Body of pancreas (tissue), 4 donors: ENCODE results near the gene EBLN2. TPM values are rescaled to one million over a fixed set of nuclear protein-coding genes. Genes with fewer than 3 reads are reported as not detected.

Experiments used
- ATAC-seq: fragments of 150-250 bp; one replicate; pipeline ENCODE4 v1.9.1; 2016
- DNase-seq, 4 donors: peaks; one replicate each; pipeline ENCODE4 v3.0.0-alpha.2; 2019
- H3K27ac ChIP-seq, 4 donors: fragments of 200-600 bp; sonication (generic); 1 replicate in 3 of 4; 2 replicates in 1 of 4; pipeline versions ENCODE4 v1.5.1 to v1.6.1; 2016 to 2019; ENCODE audit warnings: mild to moderate bottlenecking in 1 of 4, mixed read lengths in 1 of 4, moderate library complexity in 1 of 4
- H3K27me3 ChIP-seq, 2 donors: fragments of 200-600 bp; sonication (generic); one replicate each; pipeline ENCODE4 v1.6.0; 2016; ENCODE audit warnings: mild to moderate bottlenecking in 1 of 2
- H3K36me3 ChIP-seq, 2 donors: fragments of 200-600 bp; sonication (generic); replicated peaks in 1 of 2; 2 replicates each; pipeline ENCODE4 v1.5.1; 2016; ENCODE audit warnings: low read depth in 2 of 2; ENCODE audit not compliant: insufficient read depth in 1 of 2
- H3K4me1 ChIP-seq: fragments of 200-600 bp; sonication (generic); one replicate; pipeline ENCODE4 v1.6.0; 2016
- H3K4me3 ChIP-seq, 2 donors: fragments of 200-600 bp; sonication (generic); 1 replicate in 1 of 2; 2 replicates in 1 of 2; pipeline ENCODE4 v1.5.1; 2016 to 2019
- H3K9me3 ChIP-seq, 3 donors: fragments of 200-600 bp; sonication (generic); 1 replicate in 2 of 3; 2 replicates in 1 of 3; pipeline ENCODE4 v1.5.1; 2016
- POLR2A ChIP-seq, 3 donors: fragments of 450-650 bp; IDR thresholded peaks; one replicate each; pipeline ENCODE4 v1.6.1; 2016; ENCODE audit warnings: antibody characterized with exemption in 3 of 3, mild to moderate bottlenecking in 2 of 3
- WGBS, 2 donors: methylation state at CpG; one replicate each; pipeline ENCODE4 v1.1.5; 2017; 5-methylcytosine and 5-hydroxymethylcytosine counted together
- intact Hi-C: fragments of 100-400 bp; cut with DNase I; formaldehyde crosslinking; loops from one replicate; pipeline ENCODE4 v1.15.1; 2023
- total RNA-seq, 2 donors: library from RNA; depleted of rRNA; stranded (reverse); fragments of >200 nt; gene quantifications; one replicate each; pipeline ENCODE4 v1.1.0, GENCODE V29; 2016
- TF ChIP-seq, protein P1 (sequence below), 7 experiments: fragments of 450-650 bp in 4 of 7; fragments of 200-600 bp in 3 of 7; sonication (generic) in 3 of 7; IDR thresholded peaks; one replicate each; pipeline ENCODE4 v1.5.1; 2016 to 2019; ENCODE audit warnings: antibody characterized with exemption in 7 of 7

Gene EBLN2
- total RNA-seq, 2 donors from 2014 or later = 6.7 to 11.5 TPM

DNA sequence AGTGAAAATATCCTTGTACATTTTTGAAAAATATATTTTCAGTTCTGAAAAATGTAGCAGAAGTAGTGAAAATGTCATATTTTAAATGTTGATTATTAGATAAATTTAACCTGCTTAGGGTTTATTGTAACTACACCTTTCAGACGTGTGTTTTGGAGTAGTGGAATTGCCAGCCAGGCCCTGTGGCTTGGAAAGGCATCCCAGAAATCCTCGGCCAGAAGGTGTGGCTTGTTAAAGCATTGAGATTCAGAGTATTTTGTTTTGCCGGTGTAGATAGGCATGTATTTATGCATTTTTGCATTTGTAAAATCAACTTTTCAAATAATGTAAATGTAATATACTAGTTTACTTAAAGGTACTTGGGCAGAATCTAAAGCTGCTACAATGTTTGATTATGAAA is 7.0 kb downstream of the EBLN2 start:
- no peaks in the 10 kb centered on the region for H3K4me1 ChIP-seq
- H3K27ac ChIP-seq = no peak overlapping the region
- TF ChIP-seq, protein P1, sequence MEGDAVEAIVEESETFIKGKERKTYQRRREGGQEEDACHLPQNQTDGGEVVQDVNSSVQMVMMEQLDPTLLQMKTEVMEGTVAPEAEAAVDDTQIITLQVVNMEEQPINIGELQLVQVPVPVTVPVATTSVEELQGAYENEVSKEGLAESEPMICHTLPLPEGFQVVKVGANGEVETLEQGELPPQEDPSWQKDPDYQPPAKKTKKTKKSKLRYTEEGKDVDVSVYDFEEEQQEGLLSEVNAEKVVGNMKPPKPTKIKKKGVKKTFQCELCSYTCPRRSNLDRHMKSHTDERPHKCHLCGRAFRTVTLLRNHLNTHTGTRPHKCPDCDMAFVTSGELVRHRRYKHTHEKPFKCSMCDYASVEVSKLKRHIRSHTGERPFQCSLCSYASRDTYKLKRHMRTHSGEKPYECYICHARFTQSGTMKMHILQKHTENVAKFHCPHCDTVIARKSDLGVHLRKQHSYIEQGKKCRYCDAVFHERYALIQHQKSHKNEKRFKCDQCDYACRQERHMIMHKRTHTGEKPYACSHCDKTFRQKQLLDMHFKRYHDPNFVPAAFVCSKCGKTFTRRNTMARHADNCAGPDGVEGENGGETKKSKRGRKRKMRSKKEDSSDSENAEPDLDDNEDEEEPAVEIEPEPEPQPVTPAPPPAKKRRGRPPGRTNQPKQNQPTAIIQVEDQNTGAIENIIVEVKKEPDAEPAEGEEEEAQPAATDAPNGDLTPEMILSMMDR (IDR thresholded peaks at IDR 0.05) = no peak
- TF ChIP-seq POLR2A (IDR thresholded peaks at IDR 0.05) = no peak
- no peak overlapping the region for H3K4me3 ChIP-seq
- H3K36me3 ChIP-seq = peaks cover 0 to 8% of the 10 kb centered on the region in 2 donors
- 76 to 90% methylated on average over 3 of the region's 3 CpGs for WGBS, 2 donors
- no peaks in the 10 kb centered on the region for H3K27me3 ChIP-seq
- intact Hi-C loops = no loop called here
- ATAC-seq (no peak), DNase-seq (no peak)
- no peaks in the 10 kb centered on the region for H3K9me3 ChIP-seq

DNA sequence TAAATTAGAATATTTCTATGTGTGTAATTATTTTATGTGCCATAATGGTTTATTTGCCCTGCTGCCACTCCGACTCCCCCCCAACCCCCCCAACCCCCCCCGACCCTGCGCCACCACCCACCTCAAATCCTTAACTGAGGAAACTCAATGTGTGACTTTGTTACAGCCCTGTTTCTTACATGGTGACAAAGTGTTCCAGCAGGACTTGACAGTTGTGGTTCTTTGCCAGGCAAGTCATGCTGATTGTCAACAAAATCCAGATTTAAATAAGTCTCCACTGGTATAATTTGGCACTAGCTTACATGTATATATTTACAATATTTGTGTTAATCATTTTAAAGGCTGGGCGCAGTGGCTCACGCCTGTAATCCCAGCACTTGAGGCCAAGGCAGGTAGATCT is 7.7 kb downstream of the EBLN2 start:
- H3K4me3 ChIP-seq = no peak overlapping the region
- H3K27ac ChIP-seq = no peak overlapping the region
- no peaks in the 10 kb centered on the region for H3K4me1 ChIP-seq
- no peaks in the 10 kb centered on the region for H3K27me3 ChIP-seq
- intact Hi-C loops = no loop called here
- peaks cover 0 to 3% of the 10 kb centered on the region in 2 donors for H3K36me3 ChIP-seq
- DNase-seq (no peak), ATAC-seq (no peak)
- 87 to 89% methylated on average over 5 of the region's 5 CpGs for WGBS, 2 donors
- TF ChIP-seq, protein P1 (IDR thresholded peaks at IDR 0.05) = no peak
- TF ChIP-seq POLR2A (IDR thresholded peaks at IDR 0.05) = no peak
- H3K9me3 ChIP-seq = no peaks in the 10 kb centered on the region

DNA sequence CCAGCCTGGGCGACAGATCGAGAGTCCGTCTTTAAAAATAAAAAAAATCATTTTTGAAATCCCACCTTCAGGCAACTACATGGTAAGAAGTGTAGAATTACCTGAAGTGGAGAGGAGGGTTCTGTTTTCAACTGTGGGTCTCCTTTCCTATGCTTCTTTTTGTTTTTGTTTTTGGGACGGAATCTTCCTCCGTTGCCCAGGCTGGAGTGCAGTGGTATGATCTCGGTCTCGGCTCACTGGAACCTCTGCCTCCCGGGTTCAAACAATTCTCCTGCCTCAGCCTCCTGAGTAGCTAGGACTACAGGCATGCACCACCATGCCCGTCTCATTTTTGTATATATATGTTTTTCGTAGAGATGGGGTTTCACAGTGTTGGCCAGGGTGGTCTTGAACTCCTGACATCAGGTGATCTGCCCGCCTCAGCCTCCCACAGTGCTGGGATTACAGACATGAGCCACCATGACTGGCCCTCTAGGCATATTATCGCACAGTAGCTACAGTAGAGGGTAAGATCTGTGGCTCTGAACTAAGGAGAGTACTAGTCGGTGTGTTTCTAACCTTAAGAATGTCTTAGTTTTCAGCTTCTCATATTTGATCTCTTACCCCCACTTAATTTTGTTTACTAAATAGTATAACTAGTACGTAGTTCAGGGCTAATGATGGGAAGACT is 8.5 kb downstream of the EBLN2 start:
- Histone ChIP-seq H3K4me1 (no peaks in the 10 kb centered on the region), H3K4me3 (no peak overlapping the region), H3K27ac (no peak overlapping the region), H3K9me3 (no peaks in the 10 kb centered on the region), H3K36me3 (no peaks in the 10 kb centered on the region), H3K27me3 (no peaks in the 10 kb centered on the region)
- intact Hi-C loops = no loop called here
- DNase-seq (no peak), ATAC-seq (no peak)
- 90% methylated on average over 14 of the region's 14 CpGs for WGBS, 2 donors
- TF ChIP-seq POLR2A (IDR thresholded peaks at IDR 0.05) = no peak
- TF ChIP-seq, protein P1 (IDR thresholded peaks at IDR 0.05) = no peak

GRCh38 chr3:73070675-73071575 is 9.5 kb downstream of the EBLN2 start:
- TF ChIP-seq, protein P1 (IDR thresholded peaks at IDR 0.05) = no peak
- TF ChIP-seq POLR2A (IDR thresholded peaks at IDR 0.05) = no peak
- no peak overlapping the region for H3K27ac ChIP-seq
- no peaks in the 10 kb centered on the region for H3K9me3 ChIP-seq
- H3K36me3 ChIP-seq = no peaks in the 10 kb centered on the region
- 64 to 67% methylated on average over 6 of the region's 6 CpGs for WGBS, 2 donors
- DNase-seq = no peak
- no peaks in the 10 kb centered on the region for H3K27me3 ChIP-seq
- H3K4me3 ChIP-seq = no peak overlapping the region
- no peak for ATAC-seq
- intact Hi-C loops = no loop called here
- no peaks in the 10 kb centered on the region for H3K4me1 ChIP-seq
